GM19372 (cell line): ENCODE data around the gene GRK1.

ENCODE experiments used
- ATAC-seq: cut with Tn5 transposase; IDR thresholded peaks from one replicate; pipeline ENCODE4 v1.9.1; 2021; ENCODE audit warnings: mild to moderate bottlenecking, low read depth, moderate library complexity; ENCODE audit not compliant: unreplicated experiment

Gene GRK1

GRCh38 chr13:113647351-113648215 lies 19.4 kb upstream of the GRK1 start:
- no peak for ATAC-seq

- no peak for ATAC-seq
Measured at GRCh38 chr13:113648216-113648610, 18.8 kb upstream of the GRK1 start.

- ATAC-seq = no peak
Measured at GRCh38 chr13:113649212-113649611, 17.8 kb upstream of the GRK1 start.

- no peak for ATAC-seq
Measured at GRCh38 chr13:113650275-113650674, 16.7 kb upstream of the GRK1 start.

- ATAC-seq = no peak
Measured at GRCh38 chr13:113650731-113651148, 16.3 kb upstream of the GRK1 start.

GRCh38 chr13:113651511-113652403 lies 15.3 kb upstream of the GRK1 start:
- ATAC-seq = no peak

GRCh38 chr13:113652404-113653263 lies 14.4 kb upstream of the GRK1 start:
- ATAC-seq = no peak

GRCh38 chr13:113653264-113654174 lies 13.5 kb upstream of the GRK1 start:
- no peak for ATAC-seq

- no peak for ATAC-seq
Measured at GRCh38 chr13:113654175-113654560, 12.9 kb upstream of the GRK1 start.

GRCh38 chr13:113654591-113655345 lies 12.3 kb upstream of the GRK1 start:
- ATAC-seq = no peak

- no peak for ATAC-seq
Measured at GRCh38 chr13:113655346-113656002, 11.5 kb upstream of the GRK1 start.

- ATAC-seq = no peak
Measured at GRCh38 chr13:113656003-113656588, 10.9 kb upstream of the GRK1 start.

- no peak for ATAC-seq
Measured at GRCh38 chr13:113656831-113657671, 10.0 kb upstream of the GRK1 start.

GRCh38 chr13:113657851-113658741 lies 8.9 kb upstream of the GRK1 start, which contains the start of gene ATP4B:
ATP4B (minus strand) TSS chr13:113658198; CDS start chr13:113658144, 54 bp downstream.
- no peak for ATAC-seq

- no peak for ATAC-seq
Measured at GRCh38 chr13:113658836-113659235, 8.2 kb upstream of the GRK1 start.

- ATAC-seq = no peak
Measured at GRCh38 chr13:113659337-113659736, 7.7 kb upstream of the GRK1 start.
